GM18870 (cell line): ENCODE measurements around the gene PHB1.
"Not testable (repeated sequence)": the region's sequence is repeated elsewhere in the genome, so short reads cannot be mapped to it uniquely, and the experiment has no call there.

Experiments
- ATAC-seq: cut with Tn5 transposase; IDR thresholded peaks from one replicate; pipeline ENCODE4 v1.9.1; 2021; ENCODE audit warnings: moderate library complexity; ENCODE audit not compliant: unreplicated experiment

Gene PHB1

DNA sequence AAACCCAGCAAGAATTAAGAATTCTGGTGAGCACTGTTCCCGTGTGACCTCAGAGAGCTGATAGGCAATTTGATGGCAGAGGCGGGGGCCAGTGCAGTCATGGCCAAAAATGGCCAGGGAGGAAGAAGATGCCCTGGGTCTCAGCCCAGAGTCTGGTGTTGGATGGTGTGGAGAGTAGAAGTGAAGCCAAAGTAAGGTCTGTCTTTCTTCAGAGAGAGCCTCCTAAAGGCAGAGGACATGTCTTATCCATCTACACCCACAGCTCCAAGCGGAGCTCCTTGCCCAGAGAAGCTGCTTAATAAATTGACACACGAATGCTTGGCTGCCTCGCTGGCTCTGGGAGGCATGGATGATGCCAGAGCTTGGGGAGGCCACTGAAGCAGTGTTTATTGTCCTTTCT lies 32.9 kb downstream of the PHB1 start:
- ATAC-seq, result no peak

GRCh38 chr17:49381033-49381432 lies 33.6 kb downstream of the PHB1 start:
- ATAC-seq, result no peak

- no peak for ATAC-seq
Observed at GRCh38 chr17:49379926-49380325, 34.8 kb downstream of the PHB1 start.

- ATAC-seq, result no peak
Observed at GRCh38 chr17:49378311-49378710, 36.4 kb downstream of the PHB1 start.

DNA sequence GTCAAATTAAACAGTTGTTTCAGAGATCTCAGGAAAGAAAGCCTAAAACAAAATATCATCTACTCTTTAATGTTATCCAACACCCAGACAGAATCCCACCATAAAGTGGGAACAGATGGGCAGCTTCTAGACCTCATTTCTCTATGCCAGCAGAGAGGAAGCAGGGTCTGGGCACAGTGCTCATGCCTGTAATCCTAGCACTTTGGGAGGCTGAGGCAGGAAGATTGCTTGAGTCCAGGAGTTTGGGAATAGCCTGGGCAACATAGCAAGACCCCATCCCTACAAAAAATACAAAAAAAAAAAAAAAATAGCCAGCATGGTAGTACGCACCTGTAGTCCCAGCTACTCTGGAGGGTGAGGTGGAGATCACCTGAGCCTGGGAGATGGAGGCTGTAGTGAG lies 39.1 kb downstream of the PHB1 start:
- no peak for ATAC-seq

DNA sequence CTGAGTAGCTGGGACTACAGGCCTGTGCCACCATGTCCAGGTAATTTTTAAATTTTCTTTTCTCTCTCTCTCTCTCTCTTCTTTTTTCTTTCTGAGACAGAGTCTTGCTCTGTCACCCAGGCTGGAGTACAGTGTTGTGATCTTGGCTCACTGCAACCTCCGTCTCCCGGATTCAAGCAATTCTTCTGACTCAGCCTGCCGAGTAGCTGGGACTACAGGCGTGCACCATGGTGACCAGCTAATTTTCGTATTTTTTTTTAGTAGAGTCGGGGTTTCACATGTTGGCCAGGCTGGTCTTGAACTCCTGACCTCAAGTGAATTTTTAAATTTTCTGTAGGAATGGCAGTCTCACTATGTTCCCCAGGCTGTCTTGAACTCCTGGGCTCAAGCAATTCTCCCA lies 41.6 kb downstream of the PHB1 start:
- no peak for ATAC-seq

DNA sequence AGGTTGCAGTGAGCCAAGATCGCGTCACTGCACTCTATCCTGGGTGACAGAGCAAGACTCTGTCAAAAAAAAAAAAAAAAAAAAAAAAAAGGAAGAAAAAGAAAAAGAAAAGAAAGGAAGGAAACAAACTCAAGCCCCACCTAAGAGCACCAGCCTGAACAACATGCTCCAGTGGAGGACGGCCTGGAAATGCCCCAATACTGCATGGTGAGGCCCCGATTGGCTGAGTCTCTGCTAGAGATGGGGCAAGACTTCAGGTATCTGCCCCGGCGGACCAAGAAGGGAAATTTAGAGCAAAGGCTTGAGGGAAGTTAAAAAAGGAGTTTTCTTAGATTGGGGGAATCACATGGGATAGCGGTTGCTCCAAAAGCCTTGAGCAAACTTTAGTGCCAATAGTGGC lies 42.3 kb downstream of the PHB1 start:
- ATAC-seq, result no peak

GRCh38 chr17:49370971-49371834 lies 43.5 kb downstream of the PHB1 start:
- no peak for ATAC-seq

DNA sequence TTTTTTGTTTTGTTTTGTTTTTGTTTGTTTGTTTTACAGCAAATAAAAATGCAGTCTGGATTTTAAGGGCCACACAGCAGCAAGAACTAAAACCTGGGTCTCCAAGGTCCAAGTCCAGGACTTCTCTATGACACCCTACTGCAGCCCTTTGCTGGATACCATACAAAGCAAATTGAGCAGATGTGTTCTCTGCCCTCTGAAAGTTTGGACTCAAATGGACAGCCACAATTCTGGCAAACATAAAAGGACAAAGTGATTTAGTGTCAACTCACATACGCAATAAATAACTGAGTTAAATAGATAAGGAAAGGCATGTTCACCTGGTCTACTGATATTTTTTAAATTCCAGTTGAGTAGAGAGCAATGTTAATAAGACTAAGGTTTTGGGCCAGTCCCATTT lies 44.9 kb downstream of the PHB1 start:
- ATAC-seq, result no peak

DNA sequence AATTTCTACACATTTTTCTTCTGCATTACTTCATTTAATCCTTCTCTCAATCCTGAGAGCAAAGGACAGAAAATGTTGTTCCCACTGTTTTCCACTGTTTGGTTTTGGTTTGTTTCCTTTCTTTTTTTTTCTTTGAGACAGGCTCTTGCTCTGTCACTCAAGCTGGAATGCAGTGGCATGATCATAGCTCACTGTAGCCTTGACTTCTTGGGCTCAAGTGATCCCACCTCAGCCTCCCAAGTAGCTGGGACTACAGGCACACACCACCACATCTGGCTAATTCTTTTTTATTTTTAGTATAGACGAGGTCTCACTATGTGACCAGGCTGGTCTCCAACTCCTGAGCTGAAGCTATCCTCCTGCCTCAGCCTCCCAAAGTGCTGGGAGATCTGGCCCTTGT lies 45.6 kb downstream of the PHB1 start:
- no peak for ATAC-seq

- no peak for ATAC-seq
Observed at GRCh38 chr17:49365667-49366066, 49.0 kb downstream of the PHB1 start.

DNA sequence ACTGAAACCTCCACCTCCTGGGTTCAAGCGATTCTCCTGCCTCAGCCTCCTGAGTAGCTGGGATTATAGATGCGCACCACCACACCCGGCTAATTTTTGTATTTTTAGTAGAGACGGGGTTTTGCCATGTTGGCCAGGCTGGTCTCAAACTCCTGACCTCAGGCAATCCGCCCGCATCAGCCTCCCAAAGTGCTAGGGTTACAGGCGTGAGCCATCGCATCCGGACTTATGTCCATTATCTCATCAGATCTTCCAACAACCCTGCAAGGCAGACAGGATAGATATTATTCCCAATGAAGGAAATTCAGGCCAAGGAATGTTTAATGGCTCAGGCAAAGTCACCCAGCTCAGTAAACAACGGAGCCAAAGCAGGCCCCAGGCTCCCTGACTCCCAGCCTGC lies 49.6 kb downstream of the PHB1 start:
- not testable (repeated sequence) for ATAC-seq

DNA sequence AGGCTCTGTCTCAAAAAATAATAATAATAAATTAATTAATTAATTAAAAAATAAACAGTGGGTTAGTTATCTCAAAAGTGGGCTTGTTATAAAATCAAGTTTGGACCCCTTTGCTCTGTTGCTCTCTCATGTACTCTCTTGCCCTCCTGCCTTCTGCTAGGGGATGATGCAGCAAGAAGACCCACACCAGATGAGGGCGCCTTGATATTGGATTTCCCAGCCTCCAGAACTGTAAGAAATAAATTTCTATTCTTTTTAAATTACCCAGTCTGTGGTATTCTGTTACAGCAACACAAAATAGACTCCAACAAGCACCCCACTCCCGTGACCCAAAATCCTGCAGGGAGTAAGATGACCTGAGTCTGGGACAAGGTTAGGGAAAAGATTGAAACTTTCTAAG lies 50.6 kb downstream of the PHB1 start:
- no peak for ATAC-seq

DNA sequence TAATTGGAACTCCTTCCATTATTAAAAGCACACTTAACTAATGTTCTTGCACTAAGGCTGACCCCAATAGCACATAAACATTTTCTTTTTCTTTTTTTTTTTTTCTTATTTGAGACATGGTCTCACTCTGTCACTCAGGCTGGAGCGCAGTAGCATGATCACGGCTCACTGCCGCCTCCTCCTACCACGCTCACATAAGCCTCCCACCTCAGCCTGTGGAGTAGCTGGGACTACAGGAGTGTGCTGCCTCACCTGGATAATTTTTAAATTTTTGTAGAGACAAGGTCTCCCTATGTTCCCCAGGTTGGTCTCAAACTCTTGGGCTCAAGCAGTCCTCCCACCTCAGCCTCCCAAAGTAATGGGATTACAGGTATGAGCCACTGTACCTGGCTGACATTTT lies 51.4 kb downstream of the PHB1 start:
- no peak for ATAC-seq

GRCh38 chr17:49362723-49363117 lies 52.0 kb downstream of the PHB1 start:
- ATAC-seq, result peak; percentile 4

DNA sequence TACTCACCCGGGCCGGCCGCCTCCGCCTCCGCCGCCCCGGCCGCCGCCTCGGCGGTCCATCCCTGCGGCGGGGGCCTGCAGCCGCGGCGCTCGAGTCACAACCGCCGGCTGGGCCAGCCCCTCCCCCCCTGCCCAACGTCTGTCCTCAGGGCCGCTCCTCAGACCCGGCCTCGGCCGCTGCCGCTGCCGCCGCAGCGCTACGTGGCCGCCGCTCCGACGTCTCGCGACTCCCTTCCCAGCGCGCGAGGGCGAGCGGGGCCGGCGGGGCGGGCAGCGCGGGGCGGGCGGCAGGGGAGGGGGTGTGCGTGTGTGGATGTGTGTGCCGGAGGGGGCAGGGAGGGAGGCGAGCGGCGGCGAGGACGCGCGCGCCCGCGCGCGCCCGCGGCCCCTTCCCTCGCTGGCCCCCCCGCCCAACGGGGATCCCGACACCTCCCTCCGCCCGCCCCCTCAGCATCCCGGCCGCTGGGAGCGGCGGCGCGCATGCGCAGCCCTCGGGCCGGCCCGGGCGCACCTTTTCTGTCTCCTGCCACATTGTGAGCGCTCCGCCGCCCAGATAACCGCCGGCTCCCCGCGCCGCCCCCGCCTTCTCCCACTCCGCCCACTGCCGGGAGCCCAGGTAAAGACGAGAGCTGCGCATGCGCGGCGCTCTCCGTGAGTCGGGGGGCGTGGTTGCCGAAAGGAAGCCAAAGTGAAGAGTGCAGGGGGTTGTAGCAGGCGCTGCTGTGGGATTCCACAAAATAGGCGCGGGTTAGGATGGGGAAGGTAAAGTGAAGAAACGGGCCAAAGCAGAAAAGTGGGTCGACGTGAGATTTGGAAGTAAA lies 52.6 kb downstream of the PHB1 start, which contains the start of gene ZNF652:
Gene ZNF652, minus strand, starts transcription at position 349 of the 821 bp plus-strand sequence. CDS start 44,525 bp downstream, outside the sequence.
- peak; percentile 48 for ATAC-seq

- no peak for ATAC-seq
Observed at GRCh38 chr17:49361129-49361901, 53.4 kb downstream of the PHB1 start.

- ATAC-seq, result no peak
Observed at GRCh38 chr17:49360796-49361128, 53.9 kb downstream of the PHB1 start.

GRCh38 chr17:49359990-49360795 lies 54.5 kb downstream of the PHB1 start:
- no peak for ATAC-seq

GRCh38 chr17:49358641-49359247 lies 55.9 kb downstream of the PHB1 start:
- no peak for ATAC-seq
